WI38 (cell line): ENCODE data around the gene GBF1.
"Not testable (repeated sequence)": the region's sequence is repeated elsewhere in the genome, so short reads cannot be mapped to it uniquely, and the experiment has no call there.

Experiments
- H3K4me3 ChIP-seq: 2 replicates; pipeline ENCODE4 v1.5.1; 2011; ENCODE audit warnings: low read depth, mild to moderate bottlenecking, control low read depth, low read length
- CTCF ChIP-seq: IDR thresholded peaks from 2 replicates; pipeline ENCODE4 v1.5.1; 2012; ENCODE audit warnings: low read depth, mild to moderate bottlenecking, control low read depth, low read length

Gene GBF1

DNA sequence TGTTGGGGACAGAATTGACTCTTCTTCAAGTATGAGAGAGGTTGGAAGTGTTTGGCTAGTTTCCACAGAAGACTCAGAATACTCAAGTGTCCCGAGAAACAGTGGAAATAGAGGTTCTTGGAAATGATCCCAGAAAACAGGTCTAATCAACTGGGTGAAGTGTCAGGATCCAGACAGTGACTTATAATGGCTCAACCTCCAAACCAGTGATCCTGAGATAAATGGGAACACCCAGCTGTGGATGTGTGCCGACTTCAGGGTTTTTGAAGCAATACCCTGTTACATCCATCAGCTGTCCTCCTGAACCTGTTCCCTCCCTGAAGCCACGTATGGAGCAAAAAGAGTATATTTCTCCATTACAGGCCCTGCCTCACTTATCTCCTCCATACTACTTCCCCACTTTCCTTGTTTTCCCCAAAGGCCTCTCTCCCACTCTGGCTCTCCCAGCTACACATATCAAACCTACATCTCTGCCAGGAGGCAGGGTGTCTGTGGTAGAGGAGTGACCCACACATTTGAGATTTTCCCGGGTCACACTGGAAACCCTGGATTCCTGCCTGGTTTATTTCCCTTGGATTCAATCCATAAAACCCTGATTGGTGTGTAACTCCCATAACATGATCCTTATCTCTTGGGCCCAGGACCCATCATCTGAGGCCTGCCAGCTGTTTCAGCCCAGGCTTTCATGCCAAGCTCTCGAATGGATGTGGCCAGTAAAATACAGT, 36.9 kb upstream of the GBF1 start:
- no peak for TF ChIP-seq CTCF

GRCh38 chr10:102211615-102212299, 33.6 kb upstream of the GBF1 start:
- no peak overlapping the region for H3K4me3 ChIP-seq
- TF ChIP-seq CTCF: no peak

More for the DNA sequence above, 36.9 kb upstream of the GBF1 start:
- no peak overlapping the region for H3K4me3 ChIP-seq

DNA sequence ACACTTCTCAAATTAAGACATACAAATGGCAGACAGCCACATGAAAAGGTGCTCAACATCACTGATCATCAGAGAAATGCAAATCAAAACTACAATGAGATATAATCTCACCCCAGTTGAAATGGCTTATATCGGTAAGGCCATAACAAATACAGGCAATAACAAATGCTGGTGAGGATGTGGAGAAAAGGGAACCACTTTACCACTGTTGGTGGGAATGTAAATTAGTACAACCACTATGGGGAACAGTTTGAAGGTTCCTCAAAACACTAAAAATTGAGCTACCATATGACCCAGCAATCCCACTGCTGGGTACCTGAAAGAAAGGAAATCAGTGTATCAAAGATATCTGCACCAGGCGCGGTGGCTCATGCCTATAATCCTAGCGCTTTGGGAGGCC, 31.7 kb upstream of the GBF1 start:
- not testable (repeated sequence) for H3K4me3 ChIP-seq

DNA sequence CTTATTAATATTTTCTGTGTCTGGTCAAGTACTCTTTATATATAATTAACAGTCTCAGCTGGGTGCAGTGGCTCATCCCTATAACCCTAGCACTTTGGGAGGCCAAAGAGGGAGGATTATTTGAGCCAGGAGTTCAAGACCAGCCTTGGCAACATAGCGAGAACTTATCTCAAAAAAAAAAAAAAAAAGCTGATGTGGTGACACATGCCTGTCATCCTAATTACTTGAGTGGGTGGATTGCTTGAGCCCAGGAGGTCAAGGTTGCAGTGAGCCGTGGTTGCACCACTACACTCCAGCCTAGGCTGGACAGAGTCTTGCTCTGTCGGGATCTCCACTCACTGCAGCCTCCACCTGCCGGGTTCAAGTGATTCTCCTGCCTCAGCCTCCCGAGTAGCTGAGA, 26.0 kb upstream of the GBF1 start:
- TF ChIP-seq CTCF: no peak
- no peak overlapping the region for H3K4me3 ChIP-seq

DNA sequence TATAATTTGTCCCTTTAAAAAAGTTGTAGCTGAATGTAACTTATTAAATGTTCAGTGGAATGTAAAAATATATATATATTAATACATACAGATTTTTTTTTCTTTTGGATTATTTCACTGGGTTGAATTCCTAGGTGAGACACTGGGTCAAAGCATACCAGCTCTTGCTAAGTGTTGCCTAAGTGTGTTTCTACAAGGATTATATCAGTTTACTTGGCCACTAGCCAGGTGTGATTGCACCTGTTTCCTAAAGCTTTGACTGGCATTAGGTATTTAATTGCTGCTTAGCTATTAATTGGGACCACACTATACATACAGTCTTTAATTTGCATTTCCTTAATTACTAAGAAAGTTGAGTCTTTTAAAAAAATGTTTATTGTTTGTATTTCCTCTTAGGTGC, 24.7 kb upstream of the GBF1 start:
- H3K4me3 ChIP-seq: no peak overlapping the region
- TF ChIP-seq CTCF: no peak

GRCh38 chr10:102222797-102223196, 22.5 kb upstream of the GBF1 start:
- no peak for TF ChIP-seq CTCF

GRCh38 chr10:102225646-102226541, 19.4 kb upstream of the GBF1 start, which contains the start of gene ELOVL3:
ELOVL3 (plus strand) TSS chr10:102226299; CDS start chr10:102226549, 250 bp downstream.
- no peak for TF ChIP-seq CTCF
- 0 out of 2 replicates have a peak within 1 kb of the TSS, but pooled peaks have one; percentile 34 for H3K4me3 ChIP-seq

More at GRCh38 chr10:102222797-102223196, 22.5 kb upstream of the GBF1 start:
- H3K4me3 ChIP-seq: no peak overlapping the region
